ENCODE measurements around the gene FBXL4.

FBXL4 gene

GRCh38 chr6:98836962-98837944 is 110.5 kb downstream of the FBXL4 start:
- no peak for DNase-seq

DNA sequence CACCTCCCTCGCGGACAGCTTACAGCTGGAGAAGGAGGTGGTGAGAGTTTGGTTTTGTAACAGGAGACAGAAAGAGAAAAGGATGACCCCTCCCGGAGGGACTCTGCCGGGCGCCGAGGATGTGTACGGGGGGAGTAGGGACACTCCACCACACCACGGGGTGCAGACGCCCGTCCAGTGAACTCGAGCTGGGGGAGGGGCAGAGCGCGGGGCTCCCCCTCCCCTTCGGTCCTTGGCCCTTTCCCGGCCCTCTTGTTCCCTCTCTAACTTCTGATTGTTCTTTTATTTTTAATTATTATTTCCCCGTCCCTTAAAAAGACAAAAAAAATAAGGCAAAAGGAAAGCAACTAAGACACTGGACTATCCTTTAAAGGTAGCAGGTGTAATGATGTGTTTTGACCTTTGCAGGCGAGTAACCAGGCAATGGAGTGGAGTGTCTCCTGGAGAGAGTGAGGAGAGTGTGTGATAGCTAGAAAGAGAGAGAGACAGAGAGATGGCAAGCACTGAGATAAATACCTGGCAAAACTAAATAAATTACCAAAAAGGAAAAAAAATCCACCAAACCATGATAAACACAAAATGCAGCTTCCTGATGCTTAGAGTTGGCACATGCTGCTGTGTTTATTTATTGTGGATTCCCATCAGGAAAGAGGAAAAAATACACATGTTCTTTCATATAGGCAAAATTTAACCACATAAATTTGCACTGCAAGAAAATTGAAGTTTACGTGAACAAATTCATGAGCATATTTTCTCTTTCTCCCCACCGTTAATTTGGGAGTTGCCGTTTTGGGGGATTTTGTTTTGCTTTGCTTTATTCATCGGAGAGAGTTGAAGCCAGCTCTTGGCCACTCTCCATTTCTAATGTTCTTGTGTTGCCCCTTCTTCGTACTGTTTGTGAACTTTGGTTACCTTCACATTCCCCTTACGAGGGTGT is 111.5 kb downstream of the FBXL4 start:
- DNase-seq: no peak

GRCh38 chr6:98835149-98836024 is 112.4 kb downstream of the FBXL4 start:
- DNase-seq: no peak

GRCh38 chr6:98834060-98835031 is 113.4 kb downstream of the FBXL4 start, which contains the start of gene POU3F2:
TSS of gene POU3F2 (plus strand) at chr6:98834574. CDS start at chr6:98834874, 300 bp downstream.
- peak; percentile 74 for DNase-seq

GRCh38 chr6:98833307-98834059 is 114.3 kb downstream of the FBXL4 start:
- peak; percentile 41 for DNase-seq

- peak; percentile 45 for DNase-seq
Measured at GRCh38 chr6:98833057-98833306, 114.8 kb downstream of the FBXL4 start.

DNA sequence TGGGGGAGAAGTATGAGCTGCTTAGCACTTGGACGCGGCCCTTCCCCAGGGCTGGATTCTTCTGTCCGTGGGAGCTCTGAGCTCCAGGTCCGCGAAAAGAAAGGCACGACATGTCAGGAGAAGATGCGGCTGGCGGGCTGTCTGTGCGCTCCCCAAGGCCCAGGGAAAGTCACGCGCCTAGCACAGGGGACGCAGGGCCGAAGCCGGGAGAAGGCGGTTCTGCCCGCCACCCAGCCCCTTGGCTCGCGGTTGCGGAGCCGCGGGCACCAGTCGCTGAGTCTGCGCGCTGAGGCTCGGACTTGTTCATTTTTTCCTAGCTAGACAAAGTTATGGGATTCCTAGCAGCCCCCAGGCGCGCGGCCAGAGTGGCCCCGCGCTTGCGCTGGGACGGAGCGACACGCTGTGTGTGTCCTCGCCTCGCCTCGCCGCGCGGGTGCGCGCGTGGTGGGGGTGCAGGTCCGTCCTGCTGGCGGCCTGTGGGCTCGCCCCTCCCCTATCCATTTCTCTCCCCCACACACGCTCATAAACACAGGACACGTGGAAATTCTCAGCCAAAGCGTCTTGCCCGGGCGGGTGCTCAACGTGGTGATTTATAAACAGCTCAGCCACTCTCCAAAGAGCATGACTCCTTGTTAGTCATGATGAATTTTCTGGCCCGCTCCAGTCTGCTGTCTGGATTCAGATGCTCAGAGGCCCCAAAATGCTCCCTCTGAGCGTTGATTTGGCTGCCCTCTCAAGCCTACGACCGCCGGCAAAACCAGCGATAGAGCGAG is 115.3 kb downstream of the FBXL4 start:
- DNase-seq: no peak

GRCh38 chr6:98831959-98832283 is 115.8 kb downstream of the FBXL4 start:
- DNase-seq: peak; percentile 59

- no peak for DNase-seq
Measured at GRCh38 chr6:98831057-98831958, 116.4 kb downstream of the FBXL4 start.

- no peak for DNase-seq
Measured at GRCh38 chr6:98830146-98830545, 117.6 kb downstream of the FBXL4 start.

DNA sequence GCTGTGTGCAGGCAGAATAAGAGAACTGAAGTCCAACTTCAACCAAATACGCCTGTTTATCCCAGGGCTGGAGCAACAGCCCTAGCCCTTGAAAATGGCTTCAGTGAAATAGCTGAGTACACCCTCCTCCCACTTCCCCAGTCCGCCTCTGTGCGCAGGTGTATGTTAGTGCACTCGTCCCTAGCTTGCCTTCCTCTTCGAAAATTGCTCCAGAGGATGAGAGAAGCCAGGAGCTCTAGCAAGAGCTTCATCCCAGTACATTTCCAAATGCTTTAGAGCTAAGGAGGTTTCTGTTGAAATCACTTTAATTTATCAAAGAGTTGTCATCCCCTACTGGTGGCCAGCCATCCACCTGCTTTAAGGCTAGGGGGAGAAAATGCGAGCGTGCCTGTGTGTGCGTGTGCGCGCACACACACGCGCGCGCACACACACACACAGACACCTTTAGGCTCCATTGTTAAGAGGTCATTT is 118.8 kb downstream of the FBXL4 start:
- no peak for DNase-seq

GRCh38 chr6:98828211-98828788 is 119.4 kb downstream of the FBXL4 start:
- DNase-seq: no peak

DNA sequence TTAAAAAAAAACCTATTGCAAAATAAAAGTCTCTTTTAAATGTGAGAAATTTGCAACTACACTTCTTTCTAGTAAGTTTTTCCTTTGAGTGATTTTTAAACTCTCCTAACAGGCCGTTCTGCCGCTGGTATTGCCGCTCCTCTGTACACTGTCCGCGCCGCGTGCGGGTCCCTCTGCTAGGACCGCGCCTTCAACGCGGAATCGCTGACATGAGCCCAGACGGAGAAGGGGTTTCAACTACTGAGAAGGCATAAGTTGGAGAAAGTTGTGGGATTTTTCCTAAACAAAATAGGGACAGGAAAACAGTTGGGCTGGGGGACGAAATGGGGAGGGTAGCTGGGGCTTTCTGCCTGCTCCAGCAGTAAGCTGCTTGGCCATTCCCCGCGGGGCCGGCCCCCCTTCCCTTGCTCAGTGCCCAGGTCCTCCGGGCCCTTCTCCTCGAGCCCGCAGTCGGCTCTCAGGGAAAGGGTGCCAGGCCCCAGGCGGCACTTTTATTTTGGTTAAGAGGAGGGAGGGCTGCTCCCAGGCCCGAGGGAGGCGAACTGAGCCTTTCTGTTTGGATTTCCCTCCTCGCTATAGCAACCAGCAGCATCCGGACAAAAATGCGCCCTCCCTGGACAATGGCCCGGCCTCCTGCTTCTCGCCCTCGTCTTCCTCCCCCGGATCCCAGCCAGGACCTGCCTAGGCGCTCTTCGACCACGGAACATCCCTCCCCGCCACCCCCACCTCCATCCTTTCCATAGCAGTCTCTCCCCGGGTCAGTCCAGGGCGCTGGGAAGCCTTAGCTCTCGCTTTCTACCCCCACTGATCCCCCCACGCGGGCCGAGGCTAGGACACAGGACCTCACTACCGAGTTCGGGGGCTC is 120.2 kb downstream of the FBXL4 start:
- no peak for DNase-seq

DNA sequence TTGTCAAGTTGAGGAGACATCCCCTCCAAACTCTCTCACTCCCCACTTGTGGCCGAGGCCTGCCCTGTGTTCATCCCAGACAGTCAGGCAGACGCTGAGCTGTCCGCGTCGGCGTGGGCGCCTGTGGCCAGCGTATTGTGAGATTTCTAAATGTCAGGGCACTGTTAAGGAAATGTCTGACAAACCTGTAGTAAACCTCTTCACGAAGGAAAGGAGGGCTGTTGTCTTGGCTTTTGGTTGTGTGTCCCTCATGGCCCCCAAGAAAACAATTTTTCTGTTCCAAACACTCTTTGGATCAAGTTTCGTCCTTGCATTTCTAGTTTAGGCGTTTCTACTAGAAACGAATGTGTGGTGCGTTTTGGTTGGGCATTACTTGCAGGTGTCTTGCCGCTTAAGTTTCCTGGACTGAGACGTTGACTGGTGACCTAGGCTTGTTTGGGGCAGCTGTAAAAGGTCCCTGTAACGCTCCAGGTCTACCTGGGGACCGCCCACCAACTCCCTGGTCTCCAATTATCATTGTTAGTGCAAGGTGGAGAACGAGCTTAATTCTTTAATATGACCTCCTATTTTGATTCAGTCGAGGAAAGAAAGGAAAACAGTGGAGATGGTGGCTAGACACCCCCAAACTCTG is 122.0 kb downstream of the FBXL4 start:
- no peak for DNase-seq

GRCh38 chr6:98824902-98825599 is 122.7 kb downstream of the FBXL4 start:
- no peak for DNase-seq
